Pulmonary artery endothelial cell (primary cell): ENCODE measurements around the gene CERS6. TPM values are rescaled to one million over a fixed set of nuclear protein-coding genes. Genes with fewer than 3 reads are reported as not detected.

ENCODE experiments used
- DNase-seq: peaks from one replicate; pipeline ENCODE4 v3.0.0-alpha.2; 2011; ENCODE audit warnings: low read depth, low spot score
- total RNA-seq: library from RNA; depleted of rRNA; stranded (reverse); fragments of >200 nt; gene quantifications from 2 replicates; pipeline ENCODE4 v1.2.3, GENCODE V29; 2014

Gene CERS6
- total RNA-seq, 1 donor from 2014 or later: 8.0 TPM

DNA sequence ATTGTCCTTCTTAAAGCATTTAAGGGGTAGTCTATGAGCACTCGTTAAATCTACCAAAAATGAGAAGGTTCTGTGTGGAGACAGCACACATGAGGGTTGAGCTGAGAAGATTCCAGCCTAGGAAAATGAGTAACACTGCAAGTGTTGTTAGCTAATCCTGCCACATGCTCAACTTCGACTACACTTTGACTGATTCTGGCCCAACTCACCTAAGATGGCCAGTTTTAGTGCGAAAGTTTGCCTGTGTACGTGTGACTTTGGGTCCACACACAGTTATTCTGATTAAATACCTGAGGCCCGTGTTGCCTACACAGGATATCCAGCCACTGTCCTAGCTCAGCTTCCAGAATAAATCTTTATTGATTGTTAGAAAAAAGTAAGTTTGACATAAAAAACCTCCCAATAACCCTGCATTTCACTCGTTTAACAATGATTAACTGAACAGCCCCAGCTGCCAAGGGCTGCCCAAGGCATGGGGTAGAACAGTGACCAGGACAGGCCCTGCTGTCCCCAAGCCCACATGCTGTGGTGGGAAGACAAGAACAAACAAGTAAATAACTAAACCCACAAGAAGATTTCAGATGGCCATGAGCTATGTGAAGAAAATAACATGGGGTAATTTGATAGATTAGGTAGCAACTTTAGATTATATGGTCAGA lies 14.7 kb upstream of the CERS6 start:
- DNase-seq: no peak

DNA sequence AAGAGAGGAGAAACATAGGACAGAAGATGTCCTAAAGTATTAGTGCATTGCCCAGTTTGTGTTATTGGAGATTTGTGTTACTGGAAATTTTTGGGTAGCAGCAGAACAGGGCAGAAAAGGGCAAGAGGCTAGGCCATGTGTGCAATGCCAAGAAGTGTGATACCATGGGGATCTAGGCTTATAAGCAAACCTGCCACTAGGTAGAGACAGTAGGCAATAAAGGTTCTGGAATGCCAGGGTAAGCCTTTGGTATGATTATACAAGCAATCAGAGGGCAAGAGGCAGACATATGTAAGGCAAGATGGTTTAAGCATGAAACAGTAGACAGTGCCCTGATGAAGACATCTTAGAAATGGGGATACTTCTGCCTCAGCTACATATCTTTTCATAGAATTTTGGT lies 12.3 kb upstream of the CERS6 start:
- no peak for DNase-seq

DNA sequence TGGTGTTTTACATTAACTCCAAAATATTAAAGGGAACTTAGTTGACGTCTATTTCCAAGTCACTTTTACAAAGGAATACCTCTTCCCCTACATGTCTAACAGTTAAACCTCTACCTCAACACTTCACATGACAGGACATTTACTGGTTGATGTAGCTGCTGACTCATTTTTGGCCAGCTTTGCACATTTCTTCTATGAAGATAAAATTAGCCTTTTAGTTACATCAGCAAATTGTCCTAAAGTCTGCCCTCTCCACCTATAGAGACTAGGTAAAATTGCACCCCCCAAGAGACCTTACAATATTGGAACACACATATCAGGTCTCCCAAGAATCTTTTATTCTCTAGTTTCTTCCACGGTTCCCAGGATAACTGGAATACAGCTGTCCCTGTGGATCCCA lies 10.1 kb upstream of the CERS6 start:
- DNase-seq: no peak

DNA sequence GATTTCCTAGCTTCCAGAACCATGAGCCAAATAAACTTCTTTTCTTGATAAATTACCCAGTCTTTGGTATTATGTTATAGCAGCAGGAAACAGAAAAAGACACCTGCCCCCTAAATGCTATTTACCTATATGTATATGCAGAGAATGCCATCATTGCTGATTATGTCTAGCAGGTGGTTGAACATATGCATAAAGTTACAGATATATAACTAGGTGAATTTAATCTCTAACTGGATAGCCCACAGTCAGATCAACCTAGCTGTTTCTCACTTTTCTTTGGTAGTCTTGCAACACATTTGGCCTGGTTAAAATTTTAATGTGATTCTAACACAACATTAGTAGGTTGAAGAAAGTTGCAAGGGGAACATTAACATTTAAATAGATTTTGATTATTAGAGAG lies 7.1 kb upstream of the CERS6 start:
- DNase-seq: no peak

DNA sequence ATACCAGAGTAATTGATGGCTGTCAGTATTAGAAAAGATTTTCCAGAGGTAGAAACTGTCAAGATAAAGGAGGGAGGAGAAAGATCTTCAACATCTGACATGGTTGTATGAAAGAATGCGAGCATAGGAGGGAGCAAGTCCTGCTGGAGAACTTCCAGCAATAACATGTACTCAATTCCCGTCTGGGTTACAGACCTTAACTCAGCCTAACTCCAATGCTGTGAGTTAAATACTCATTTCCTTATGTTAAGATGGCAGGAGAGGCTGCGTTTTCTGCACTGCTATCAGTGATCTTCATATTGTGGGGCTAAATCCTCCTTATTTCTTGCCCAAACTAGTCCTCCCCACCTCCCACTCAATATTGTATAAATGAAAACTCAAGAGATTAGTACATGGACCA lies 6.7 kb upstream of the CERS6 start:
- no peak for DNase-seq

DNA sequence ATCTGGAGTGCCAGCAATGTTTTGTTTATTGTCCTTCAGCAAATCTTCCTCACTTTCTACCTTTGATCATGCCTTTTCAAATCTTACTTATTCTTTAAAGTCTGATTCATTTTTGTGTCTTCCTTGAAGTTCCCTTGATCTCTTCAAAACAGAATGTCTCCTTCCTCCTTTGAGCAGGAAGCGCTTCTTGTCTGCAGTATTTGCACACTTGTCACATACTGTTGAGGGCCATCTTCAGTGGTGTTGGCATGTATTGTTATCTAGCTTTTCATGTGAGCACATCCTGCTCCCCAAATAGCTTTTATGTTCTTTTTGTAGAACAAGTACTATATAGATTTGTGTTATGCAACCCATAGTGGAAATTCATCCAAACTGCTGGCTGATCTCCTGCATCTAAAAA lies 5.9 kb upstream of the CERS6 start:
- DNase-seq: no peak

DNA sequence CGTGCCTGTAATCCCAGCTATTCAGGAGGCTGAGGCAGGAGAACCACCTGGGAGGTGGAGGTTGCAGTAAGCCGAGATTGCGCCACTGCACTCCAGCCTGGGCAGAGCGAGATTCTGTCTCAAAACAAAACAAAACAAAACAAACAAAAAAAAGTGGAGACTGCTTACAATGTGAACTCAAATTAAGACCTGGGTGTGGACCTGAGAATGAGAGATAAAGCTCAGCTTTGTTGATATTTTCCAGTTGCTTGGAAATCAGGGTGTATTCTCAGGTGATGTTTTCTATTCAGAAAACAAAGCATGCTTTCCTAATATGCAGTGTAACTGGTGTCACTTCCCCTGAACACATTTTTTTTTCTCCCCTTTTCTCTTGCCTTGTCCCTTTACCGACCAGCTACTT lies 5.3 kb upstream of the CERS6 start:
- DNase-seq: no peak

DNA sequence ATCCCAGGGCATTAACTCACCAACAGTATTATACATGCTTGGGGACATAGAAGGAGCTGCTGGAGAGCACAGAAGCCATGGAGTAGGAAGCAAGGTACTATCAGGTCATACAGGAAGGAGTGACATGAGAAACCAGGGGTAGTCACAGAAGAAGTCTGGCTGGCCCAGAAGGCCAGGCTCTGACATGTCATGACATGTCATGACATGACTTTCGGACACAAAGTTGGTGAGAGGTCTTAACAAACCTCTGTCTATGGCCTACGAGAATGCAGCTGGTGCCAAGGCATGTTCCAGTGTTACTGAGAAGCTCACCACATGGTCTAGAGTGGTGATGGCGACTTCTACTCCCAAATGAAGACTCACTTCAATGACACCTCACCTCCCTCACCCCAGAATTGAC lies 3.3 kb upstream of the CERS6 start:
- no peak for DNase-seq

DNA sequence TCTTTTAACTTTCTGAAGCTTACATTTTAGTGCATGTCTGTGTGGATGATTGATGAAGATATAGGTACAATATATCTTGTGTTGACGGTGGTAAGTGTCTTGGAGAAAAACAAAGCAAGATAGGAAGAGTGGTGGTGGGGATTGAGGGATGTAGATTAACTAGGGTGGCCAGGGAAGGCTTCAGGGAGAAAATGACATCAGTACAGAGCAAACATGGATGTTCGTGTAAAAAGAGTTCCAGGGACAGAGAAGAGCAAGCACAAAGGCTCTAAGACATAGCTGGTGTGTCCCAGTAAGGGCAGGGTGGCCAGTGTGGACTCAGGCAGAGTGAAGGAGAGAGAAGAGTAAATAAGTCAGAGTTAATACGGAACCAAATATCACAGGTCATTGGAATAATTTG lies 2.7 kb upstream of the CERS6 start:
- DNase-seq: no peak

DNA sequence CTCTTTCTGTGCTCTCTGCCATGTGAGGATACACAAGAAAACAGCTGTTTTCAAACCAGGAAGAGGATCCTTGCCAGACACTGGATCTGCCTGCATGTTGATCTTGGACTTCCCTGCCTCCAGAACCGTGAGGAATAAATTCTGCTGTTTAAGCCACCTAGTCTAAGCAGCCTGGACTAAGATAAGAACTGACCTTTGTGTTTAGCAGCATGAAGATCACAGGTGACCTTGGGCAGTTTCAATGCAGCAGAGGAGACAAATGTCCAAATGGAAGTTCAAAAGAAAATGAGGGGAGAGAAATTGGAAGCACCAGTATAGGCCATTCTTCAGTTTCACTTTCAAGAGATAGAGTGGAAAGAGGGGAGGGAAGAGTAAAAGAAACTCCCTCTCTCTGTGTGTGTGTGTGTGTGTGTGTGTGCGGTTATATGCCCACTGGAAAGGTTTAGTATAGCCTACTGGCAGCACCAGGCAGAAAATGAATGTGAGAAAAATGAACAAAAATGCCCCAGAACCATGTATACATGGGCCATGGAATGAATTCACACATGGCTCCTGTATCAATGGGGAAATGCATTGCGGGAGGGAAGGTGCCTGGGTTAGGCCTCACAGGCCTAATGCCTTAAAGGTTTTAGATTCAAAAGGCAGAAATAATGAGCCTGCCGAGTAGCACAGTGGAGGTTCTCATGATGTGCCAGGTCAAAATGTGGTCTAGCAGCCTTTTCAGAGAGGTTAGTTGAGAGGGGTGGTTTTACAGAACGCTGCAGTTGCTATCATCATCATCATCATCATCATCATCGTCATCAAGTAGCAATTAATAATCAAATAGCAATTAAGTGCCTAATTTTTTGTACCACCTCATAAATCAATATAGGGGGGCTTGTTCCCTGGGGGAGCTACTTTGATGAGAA lies 1.1 kb upstream of the CERS6 start:
- DNase-seq: no peak

DNA sequence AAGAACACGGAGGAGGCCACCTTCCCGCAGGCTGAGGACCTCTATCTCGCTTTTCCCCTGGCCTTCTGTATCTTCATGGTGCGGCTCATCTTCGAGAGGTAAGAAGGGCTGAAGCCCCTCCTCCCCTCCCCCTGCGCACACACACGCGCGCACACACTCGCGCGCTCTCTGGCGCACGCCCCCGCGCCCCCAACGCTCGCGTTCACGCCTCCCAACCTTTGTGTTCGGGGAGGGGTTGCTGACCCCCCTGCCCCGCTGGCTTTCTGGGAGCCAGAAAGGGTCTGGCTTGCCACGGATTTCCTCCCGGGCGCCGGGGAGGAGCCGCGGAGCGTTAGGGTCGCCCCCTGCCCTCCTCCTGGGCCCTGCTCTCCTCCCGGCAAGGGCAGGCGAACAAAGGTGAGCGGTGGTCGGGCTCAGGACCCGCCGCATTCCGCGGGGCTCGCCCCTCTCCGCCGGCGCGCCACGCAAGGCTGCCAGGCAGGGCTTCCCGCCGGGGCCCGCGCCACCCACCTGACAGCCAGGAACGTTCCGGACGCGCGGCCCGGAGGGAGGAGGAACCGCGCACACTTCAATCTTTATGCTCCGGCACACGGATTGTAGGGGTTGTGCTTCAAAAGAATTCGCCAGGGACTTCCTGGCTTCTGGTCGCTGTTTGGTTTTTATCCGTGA lies 583 bp downstream of the CERS6 start:
- no peak for DNase-seq

DNA sequence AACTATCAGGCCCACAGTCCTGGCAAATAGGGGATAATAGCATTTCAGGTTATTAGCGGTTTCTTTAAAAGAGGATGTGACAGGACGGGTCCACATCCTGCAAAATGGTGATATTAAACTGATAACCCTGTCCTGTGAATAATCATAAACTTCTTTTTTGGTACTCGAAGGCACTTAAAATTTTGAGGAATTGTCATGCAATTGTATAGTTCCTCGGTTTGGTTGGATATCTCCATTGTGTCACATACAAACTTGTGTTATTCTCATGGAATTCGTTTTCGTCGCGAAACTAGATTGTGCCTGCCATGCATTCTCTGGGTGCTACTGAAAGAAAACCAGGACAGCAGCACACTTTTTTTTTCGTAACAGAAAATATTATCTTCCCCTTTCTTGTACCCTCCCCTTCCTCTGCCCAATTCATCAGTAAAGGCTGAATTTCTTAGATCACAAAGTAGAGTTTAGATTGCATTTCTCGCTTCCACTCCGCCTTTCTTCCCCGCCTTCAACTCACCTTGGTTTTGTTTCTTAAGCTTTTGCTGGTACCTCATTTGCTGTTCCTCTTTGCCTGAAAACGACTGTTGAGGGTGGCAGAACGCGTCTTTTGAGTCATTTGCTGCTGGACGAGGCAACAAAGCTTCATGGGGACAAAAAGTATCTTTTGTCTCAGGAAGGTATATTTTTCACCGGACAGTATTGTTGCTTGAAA lies 1.3 kb downstream of the CERS6 start:
- no peak for DNase-seq

DNA sequence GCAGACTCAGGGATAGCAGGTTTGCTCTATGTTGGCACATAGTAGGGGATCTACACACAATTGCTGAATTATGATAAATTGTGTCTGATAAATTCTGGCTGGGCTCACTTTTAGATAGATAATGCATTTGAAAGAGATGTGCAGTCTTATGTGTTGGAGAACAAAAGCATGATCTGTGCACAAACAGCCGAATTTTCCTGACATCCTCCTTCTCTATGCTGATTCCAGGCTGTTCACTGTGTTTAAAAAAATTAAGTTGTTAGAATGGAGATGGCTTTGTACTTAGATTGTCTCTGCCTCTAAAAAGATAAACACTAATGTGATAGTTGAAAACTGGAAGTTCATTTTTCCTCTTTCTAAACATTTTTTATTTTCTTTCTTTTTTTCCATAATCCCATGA lies 2.1 kb downstream of the CERS6 start:
- no peak for DNase-seq

DNA sequence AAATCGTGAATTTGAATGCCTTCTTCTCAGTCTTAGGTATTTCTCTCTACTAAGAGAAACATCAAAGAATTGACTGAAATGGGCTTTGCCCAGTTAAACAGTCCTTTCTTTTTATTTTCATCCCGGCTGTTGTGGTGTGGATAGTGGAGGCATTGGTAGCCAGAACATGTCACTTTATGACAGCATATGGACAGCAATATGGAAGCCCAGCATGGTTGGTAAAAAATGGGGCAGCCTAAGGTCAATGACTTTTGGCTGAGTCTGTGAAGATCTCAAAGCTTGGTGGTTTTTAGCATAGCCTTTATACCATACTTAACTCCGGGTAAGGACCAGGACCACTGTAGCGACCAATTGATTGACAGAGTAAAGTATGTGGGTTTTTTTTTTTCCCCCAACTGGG lies 3.2 kb downstream of the CERS6 start:
- no peak for DNase-seq

DNA sequence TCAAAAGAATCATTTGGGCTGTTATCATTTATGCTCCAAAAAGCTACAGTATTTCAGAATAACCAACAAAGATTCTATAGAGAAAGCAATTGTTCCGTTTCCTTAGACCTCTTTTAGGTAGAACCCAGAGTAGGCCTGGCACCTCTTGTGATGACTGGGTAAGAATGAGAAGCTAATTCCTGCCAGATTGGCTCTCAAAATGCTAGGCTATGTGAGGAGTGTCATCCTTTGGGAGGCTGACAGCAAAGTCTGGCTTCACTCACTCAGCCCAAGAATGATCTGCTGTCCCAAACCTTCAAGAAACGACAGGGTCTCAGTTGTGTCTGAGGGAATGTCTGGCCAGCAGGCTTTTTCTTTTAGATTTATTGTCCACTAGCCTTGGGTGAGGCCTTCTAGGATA lies 4.5 kb downstream of the CERS6 start:
- DNase-seq: no peak

DNA sequence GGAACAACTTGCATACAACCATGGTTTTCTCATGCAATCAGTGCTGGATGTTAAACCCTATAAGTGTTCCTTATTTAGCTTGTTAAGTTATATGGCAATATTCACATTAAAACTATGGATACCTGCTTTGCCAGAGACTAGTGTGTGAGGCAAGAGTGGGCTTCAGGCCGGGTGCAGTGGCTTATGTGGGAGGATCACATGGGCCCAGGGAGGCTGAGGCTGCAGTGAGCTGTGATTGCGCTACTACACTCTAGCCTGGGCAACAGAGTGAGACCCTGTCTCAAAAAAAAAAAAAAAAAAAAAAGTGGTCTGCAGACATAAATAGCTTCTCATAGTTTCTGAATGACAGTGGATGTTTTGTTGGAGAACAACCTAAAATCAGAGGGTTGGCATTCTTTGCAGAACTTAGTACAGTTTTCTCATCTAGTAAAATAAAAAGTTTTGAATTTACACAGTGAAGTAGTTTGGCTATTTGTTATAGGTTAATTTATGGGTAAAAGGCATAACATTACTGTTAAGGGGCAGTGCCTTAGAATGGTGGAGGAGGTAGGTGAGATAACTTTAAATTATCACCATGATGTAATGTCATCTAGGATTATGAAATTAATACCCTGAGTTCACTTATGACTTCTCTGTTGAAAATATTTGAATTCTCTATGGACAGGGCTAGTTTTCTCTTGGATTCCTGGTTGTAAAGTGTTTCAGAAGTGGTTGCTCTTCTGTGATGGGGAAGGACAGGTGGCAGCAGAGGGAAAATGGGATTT lies 5.3 kb downstream of the CERS6 start:
- no peak for DNase-seq

DNA sequence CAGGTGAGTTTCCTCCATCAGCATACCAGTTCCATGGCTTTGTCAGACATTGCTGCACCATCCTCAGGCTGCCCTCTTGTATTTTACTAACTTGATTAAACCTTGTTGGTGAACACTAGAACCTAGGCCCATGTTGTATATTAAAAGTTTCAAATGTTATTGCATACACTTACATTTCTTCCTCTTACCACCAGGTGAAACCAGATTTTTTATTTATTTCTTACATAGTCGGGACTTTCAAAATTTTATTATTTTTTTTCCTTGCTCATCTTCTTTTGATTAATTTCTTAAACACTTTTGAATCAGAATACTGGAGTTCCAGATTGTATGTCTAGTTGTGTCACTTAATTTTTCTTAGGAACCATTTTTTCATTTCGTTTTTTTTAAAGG lies 5.9 kb downstream of the CERS6 start:
- no peak for DNase-seq

DNA sequence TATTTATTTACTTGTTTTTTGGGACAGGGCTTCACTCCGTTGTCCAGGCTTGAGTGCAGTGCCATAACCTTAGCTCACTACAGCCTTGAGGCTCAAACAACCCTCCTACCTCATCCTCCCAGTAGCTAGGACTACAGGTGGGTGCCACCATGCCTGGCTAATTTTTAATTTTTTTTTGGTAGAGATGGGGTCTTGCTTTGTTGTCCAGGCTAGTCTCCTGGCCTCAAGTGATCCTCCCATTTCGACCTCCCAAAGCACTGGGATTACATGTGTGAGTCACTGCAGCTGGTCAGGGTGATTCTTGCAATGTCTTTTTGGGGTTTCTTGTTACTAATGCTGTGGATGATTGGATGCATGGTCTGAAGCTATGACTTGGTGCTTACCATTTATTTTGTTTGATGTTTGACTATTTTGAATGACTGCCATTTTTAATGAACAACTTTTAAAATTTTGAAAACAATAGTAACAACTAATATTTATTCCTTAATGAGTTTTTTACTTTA lies 6.5 kb downstream of the CERS6 start:
- no peak for DNase-seq

DNA sequence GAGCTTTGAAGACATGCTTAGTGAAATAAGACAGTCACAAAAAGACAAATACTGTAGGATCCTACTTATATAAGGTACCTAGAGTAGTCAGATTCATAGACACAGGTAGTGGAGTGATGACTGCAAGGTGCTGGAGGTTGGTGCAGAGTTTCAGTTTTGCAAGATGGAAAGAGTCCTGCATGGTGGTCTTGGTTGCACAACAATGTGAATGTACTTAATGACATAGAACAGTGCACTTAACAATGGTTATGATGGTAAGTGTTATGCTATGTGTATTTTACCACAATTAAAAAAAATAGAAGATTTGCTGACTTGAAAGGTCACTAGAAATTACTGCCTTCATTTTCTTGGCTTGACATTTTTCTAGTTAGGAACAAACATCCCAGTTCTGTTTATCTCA lies 9.5 kb downstream of the CERS6 start:
- no peak for DNase-seq

DNA sequence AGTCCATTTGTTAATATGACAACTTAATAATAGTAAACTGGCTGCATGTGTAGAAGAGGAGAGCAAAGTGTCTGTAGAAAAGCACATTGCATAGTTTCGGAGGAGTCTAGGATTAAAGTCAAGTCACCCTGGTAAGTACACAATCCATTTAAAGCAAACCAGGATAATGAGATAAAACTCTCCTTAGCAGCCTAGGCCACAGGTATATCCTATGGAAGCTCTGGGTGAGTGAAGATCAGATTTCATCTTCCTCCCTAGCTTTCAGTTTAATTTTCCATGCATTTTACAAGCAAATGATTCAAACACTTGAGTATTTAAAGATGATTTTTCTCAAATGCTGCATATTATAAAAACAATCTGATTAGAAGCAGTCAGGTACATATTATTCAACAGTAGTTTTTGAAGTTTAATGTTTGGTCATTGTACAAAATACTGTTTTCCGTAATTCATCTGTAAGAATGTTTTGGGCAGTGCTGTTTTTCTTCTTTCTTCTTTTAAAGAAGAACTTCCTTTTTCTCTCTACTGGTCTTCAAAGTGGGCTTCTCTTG lies 10.2 kb downstream of the CERS6 start:
- no peak for DNase-seq
